NOMO-1 treated with DMSO at 0.1 percent for 48 hours (cell line): ENCODE measurements around the gene MALAT1.

ENCODE experiments used
- DNase-seq: peaks from one replicate; lab custom pipeline; 2025; ENCODE audit not compliant: unreplicated experiment; lab: John Stamatoyannopoulos, UW

Gene MALAT1

GRCh38 chr11:65554842-65555430, 56.1 kb downstream of the MALAT1 start:
- no peak for DNase-seq

DNA sequence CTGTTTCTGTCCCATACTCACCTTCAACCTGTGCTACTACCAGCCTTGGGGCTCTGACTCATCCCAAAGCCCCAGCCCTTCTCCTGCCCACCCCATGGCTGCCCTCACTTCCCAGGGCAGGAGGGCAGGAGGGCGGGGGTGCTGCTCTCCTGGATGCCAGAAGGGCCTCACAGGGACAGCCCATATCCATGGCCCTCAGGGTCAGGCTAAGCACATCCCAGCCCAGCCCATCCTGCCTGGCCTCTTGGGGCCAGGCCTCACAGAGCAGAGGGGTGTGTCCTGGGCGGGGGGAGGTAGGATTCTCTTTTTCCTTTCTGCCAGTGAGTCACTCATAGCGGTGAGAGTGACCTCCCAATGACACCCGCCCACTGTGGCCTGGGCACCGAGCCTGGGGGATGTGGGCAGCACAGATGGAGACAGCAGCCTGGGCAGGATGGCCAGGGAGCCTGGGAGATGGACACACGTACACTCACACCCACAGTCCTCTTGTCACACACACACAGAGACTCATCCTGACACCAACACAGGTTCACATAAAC, 56.9 kb downstream of the MALAT1 start:
- DNase-seq, result no peak
